GM12878 (cell line): ENCODE measurements around the gene IDH3B. TPM values are rescaled to one million over a fixed set of nuclear protein-coding genes. Genes with fewer than 3 reads are reported as not detected.

Source experiments
- ATAC-seq: fragments of 200-7000 bp; cut with Tn5 transposase; 3 replicates; pipeline ENCODE4 v1.9.1; 2020; ENCODE audit warnings: mild to moderate bottlenecking, moderate library complexity
- BruUV-seq: library from RNA; stranded (reverse); fragments of 400-500 nt; replicated peaks from 2 replicates; lab custom pipeline; 2021; lab: Mats Ljungman, UMichigan
- CTCF ChIA-PET: fragments of 300-600 bp; sonication (Branson Sonifier 250); formaldehyde crosslinking; extraction: SDS; loops from one replicate; lab custom pipeline; 2021; ENCODE audit warnings: inconsistent platforms; lab: Yijun Ruan, JAX
- POLR2A ChIA-PET: fragments of 350-600 bp; formaldehyde crosslinking; extraction: SDS; loops from one replicate; lab custom pipeline; 2021; ENCODE audit warnings: inconsistent platforms; lab: Charles Lee
- RAD21 ChIA-PET: fragments of 300-600 bp; sonication (Branson Sonifier 250); formaldehyde crosslinking; loops from one replicate; lab custom pipeline; 2023; ENCODE audit warnings: antibody characterized with exemption; ENCODE audit not compliant: unreplicated experiment; lab: Charles Lee
- SMC1A ChIA-PET: fragments of 300-600 bp; sonication (Branson Sonifier 250); formaldehyde crosslinking; loops from one replicate; lab custom pipeline; 2023; ENCODE audit not compliant: unreplicated experiment, uncharacterized antibody; lab: Charles Lee
- DNase-seq: peaks from one replicate; pipeline ENCODE4 v3.0.0-alpha.2; 2011; ENCODE audit warnings: low read depth, low spot score
- FAIRE-seq: peaks from 3 replicates; lab custom pipeline; 2011; peaks lifted over from hg19 to GRCh38; lab: Jason Lieb, UNC
- H2AFZ ChIP-seq: 2 replicates; pipeline ENCODE4 v1.6.0; 2011; ENCODE audit warnings: low read depth, low read length, control low read depth; ENCODE audit not compliant: control insufficient read depth
- H3K27ac ChIP-seq: 2 replicates; pipeline ENCODE4 v1.5.1; 2011; ENCODE audit warnings: control low read depth; ENCODE audit not compliant: control insufficient read depth, insufficient read depth
- H3K27me3 ChIP-seq, 2 experiments: replicated peaks in 1 of 2; 2 replicates each; pipeline versions ENCODE4 v1.6.0 to v1.6.1; 2011; ENCODE audit warnings: low read length in 1 of 2; ENCODE audit not compliant: control insufficient read depth in 2 of 2, insufficient read depth in 2 of 2
- H3K36me3 ChIP-seq, 2 experiments: 2 replicates each; pipeline ENCODE4 v1.5.1; 2011; ENCODE audit warnings: low read length in 1 of 2; ENCODE audit not compliant: control insufficient read depth in 2 of 2, insufficient read depth in 2 of 2
- H3K4me1 ChIP-seq: 2 replicates; pipeline ENCODE4 v1.6.1; 2011; ENCODE audit warnings: mild to moderate bottlenecking, low read length, moderate library complexity, mixed read lengths; ENCODE audit not compliant: control insufficient read depth, insufficient read depth
- H3K4me2 ChIP-seq: 2 replicates; pipeline ENCODE4 v1.6.0; 2011; ENCODE audit warnings: control low read depth; ENCODE audit not compliant: control insufficient read depth, insufficient read depth
- H3K4me3 ChIP-seq: fragments of 200-600 bp; sonication (generic); 2 replicates; pipeline ENCODE4 v1.5.1; 2016
- H3K79me2 ChIP-seq: 2 replicates; pipeline ENCODE4 v1.6.0; 2011; ENCODE audit warnings: low read length; ENCODE audit not compliant: control insufficient read depth, insufficient read depth
- H3K9ac ChIP-seq: 2 replicates; pipeline ENCODE4 v1.8.0; 2011; ENCODE audit warnings: low read length, control low read depth, mixed read lengths; ENCODE audit not compliant: control insufficient read depth, insufficient read depth
- H3K9me3 ChIP-seq: replicated peaks from 3 replicates; pipeline ENCODE4 v1.5.1; 2011; ENCODE audit warnings: mild to moderate bottlenecking, low read length; ENCODE audit not compliant: control insufficient read depth, insufficient read depth
- H4K20me1 ChIP-seq: 2 replicates; pipeline ENCODE4 v1.6.0; 2011; ENCODE audit not compliant: control insufficient read depth, insufficient read depth
- ATF7 ChIP-seq: fragments of 450-650 bp; IDR thresholded peaks from 2 replicates; pipeline ENCODE4 v1.6.1; 2016; ENCODE audit warnings: low read depth, mild to moderate bottlenecking
- CREM ChIP-seq: IDR thresholded peaks from 2 replicates; pipeline ENCODE4 v1.6.1; 2014; ENCODE audit warnings: antibody characterized with exemption, low read depth
- GATAD2B ChIP-seq: fragments of 450-650 bp; conservative IDR thresholded peaks from 2 replicates; pipeline ENCODE4 v1.6.1; 2017; ENCODE audit warnings: low read depth, mild to moderate bottlenecking, moderate library complexity
- MEF2A ChIP-seq: IDR thresholded peaks from 2 replicates; pipeline ENCODE4 v1.6.1; 2011; ENCODE audit warnings: low read depth, mild to moderate bottlenecking, low read length, moderate library complexity; ENCODE audit not compliant: insufficient read depth
- MTA3 ChIP-seq: IDR thresholded peaks from 2 replicates; pipeline ENCODE4 v1.6.1; 2012; ENCODE audit warnings: low read length, inconsistent platforms, borderline replicate concordance
- NRF1 ChIP-seq: conservative IDR thresholded peaks from 2 replicates; pipeline ENCODE4 v1.6.1; 2011; ENCODE audit warnings: mild to moderate bottlenecking, low read depth, low read length, improper control_type of control experiment
- PML ChIP-seq: IDR thresholded peaks from 2 replicates; pipeline ENCODE4 v1.6.1; 2012; ENCODE audit warnings: low read length, inconsistent platforms
- RAD51 ChIP-seq: fragments of 450-650 bp; IDR thresholded peaks from 2 replicates; pipeline ENCODE4 v1.6.1; 2016; ENCODE audit warnings: moderate library complexity, mild to moderate bottlenecking, inconsistent platforms
- RBBP5 ChIP-seq: fragments of 200-600 bp; sonication (generic); conservative IDR thresholded peaks from 2 replicates; pipeline ENCODE4 v1.6.1; 2016
- SMC3 ChIP-seq: IDR thresholded peaks from 2 replicates; pipeline ENCODE4 v1.6.1; 2011; ENCODE audit warnings: low read length, improper control_type of control experiment, borderline replicate concordance
- SREBF1 ChIP-seq: IDR thresholded peaks from 2 replicates; pipeline ENCODE4 v1.6.1; 2012; ENCODE audit warnings: mild to moderate bottlenecking, low read length
- STAT3 ChIP-seq: IDR thresholded peaks from 2 replicates; pipeline ENCODE4 v1.6.1; 2011; ENCODE audit warnings: low read depth, low read length, improper control_type of control experiment
- SUZ12 ChIP-seq: fragments of 200-600 bp; sonication (generic); IDR thresholded peaks from one replicate; pipeline ENCODE4 v1.6.1; 2018; ENCODE audit warnings: antibody characterized with exemption, mild to moderate bottlenecking; ENCODE audit not compliant: unreplicated experiment
- TAF1 ChIP-seq: IDR thresholded peaks from 2 replicates; pipeline ENCODE4 v1.6.1; 2011; ENCODE audit warnings: mild to moderate bottlenecking, low read depth, low read length, borderline replicate concordance
- TCF7 ChIP-seq: IDR thresholded peaks from 2 replicates; pipeline ENCODE4 v1.6.1; 2014; ENCODE audit warnings: antibody characterized with exemption, borderline replicate concordance
- ZSCAN29 ChIP-seq: fragments of 450-650 bp; IDR thresholded peaks from 2 replicates; pipeline ENCODE4 v1.6.1; 2017; ENCODE audit warnings: mild to moderate bottlenecking, moderate library complexity
- WGBS: methylation state at CpG from one replicate; pipeline ENCODE4 v1.1.6; 2016; ENCODE audit warnings: low lambda C conversion rate; ENCODE audit not compliant: insufficient replicate concordance, insufficient coverage; ENCODE audit errors: missing lambda C conversion rate; 5-methylcytosine and 5-hydroxymethylcytosine counted together
- in situ Hi-C: fragments of 300-500 bp; cut with MboI; formaldehyde crosslinking; loops from 9 replicates; pipeline ENCODE4 v1.14.3; 2018; ENCODE audit warnings: mixed read lengths
- intact Hi-C: fragments of 100-400 bp; cut with micrococcal nuclease; formaldehyde crosslinking; loops from one replicate; pipeline ENCODE4 v1.14.2; 2022; ENCODE audit not compliant: unreplicated experiment
- polyA plus RNA-seq, 11 experiments: library from polyadenylated mRNA; depleted of rRNA in 4 of 11; unstranded in 6 of 11; stranded (reverse) in 5 of 11; fragments of >200 nt; fragmentation: Nextera tagmentation in 4 of 11; fragmentation: Illumina TruSeq in 1 of 11; extraction: Ambion mirVana in 4 of 11; extraction: Trizol in 1 of 11; gene quantifications; 1 replicate in 1 of 11; 2 replicates in 10 of 11; pipeline versions ENCODE4 v1.2.1 to v1.2.3, GENCODE V29; 2011 to 2016; ENCODE audit warnings: inconsistent platforms in 2 of 11, missing spikeins in 2 of 11, low read depth in 1 of 11
- total RNA-seq, 4 experiments: library from RNA; depleted of rRNA in 3 of 4; stranded (reverse); fragments of >200 nt in 3 of 4; fragmentation: Illumina TruSeq in 1 of 4; extraction: Trizol in 1 of 4; gene quantifications; 2 replicates each; pipeline versions ENCODE4 v1.2.1 to v1.2.3, GENCODE V29; 2013 to 2021
- TF ChIP-seq, protein P1 (sequence below): fragments of 450-650 bp; IDR thresholded peaks from 2 replicates; pipeline ENCODE4 v1.6.1; 2016; ENCODE audit warnings: mild to moderate bottlenecking
- TF ChIP-seq, protein P2 (sequence below): IDR thresholded peaks from 2 replicates; pipeline ENCODE4 v1.6.1; 2011; ENCODE audit warnings: mild to moderate bottlenecking, low read depth, low read length, moderate library complexity; ENCODE audit not compliant: insufficient replicate concordance
- TF ChIP-seq, protein P3 (sequence below): IDR thresholded peaks from 2 replicates; pipeline ENCODE4 v1.6.1; 2011; ENCODE audit warnings: borderline replicate concordance, low read depth, mild to moderate bottlenecking, moderate library complexity, mixed read lengths, low read length; ENCODE audit not compliant: insufficient read depth; ENCODE audit errors: extremely low read length

IDH3B gene
- total and polyA plus RNA-seq, 10 of the 15 experiments (the other 5 are each of a cell fraction or from before 2014, with no cell fraction given): 65.3 to 177 (median 121) TPM

DNA sequence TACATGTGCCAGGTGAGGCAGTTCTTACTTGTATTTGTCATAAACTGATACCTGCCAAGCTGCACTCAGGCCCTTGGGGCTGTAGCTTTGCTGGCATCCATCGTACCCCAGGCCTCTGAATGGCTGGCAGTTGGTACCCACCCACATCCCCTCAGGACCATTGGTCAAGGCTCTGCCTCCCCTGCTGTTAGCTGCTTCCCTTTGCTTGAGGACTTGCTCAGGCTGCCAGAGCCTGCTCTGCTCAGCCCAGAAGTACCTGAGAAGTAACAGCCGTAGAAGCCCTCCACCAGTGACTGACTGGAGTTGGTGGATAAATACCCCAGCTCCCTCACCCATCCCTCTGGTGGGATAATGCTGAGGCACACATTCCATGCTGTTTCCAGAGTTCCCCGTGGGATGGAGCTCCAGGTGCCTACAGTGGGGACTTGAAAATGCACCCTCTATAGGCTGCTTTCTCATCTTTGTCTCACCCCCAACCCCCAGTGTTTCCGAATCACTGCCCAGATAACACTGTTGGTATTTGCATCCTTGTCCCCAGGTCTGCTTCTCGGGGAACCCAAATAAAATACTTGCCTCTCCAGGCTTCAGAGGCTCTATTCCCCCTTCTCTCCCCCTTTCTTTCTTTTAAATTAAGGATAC lies 35.9 kb upstream of the IDH3B start:
- BruUV-seq: no TSS peak
- H4K20me1 ChIP-seq: no peaks in the 10 kb centered on the region
- CTCF ChIA-PET: no interaction called here
- SMC1A ChIA-PET: no interaction called here
- H2AFZ ChIP-seq: no peak overlapping the region
- RAD21 ChIA-PET: no interaction called here
- DNase-seq (no peak), FAIRE-seq (no peak), ATAC-seq (no peak)
- no peak overlapping the region for H3K27ac ChIP-seq
- H3K4me2 ChIP-seq: no peak overlapping the region
- H3K79me2 ChIP-seq: no peaks in the 10 kb centered on the region
- H3K4me3 ChIP-seq: no peak overlapping the region
- no peaks in the 10 kb centered on the region for H3K4me1 ChIP-seq
- H3K36me3 ChIP-seq: no peaks in the 10 kb centered on the region
- POLR2A ChIA-PET: no interaction called here
- peaks cover 3 to 4% of the 10 kb centered on the region in 2 experiments for H3K27me3 ChIP-seq
- no peak overlapping the region for H3K9ac ChIP-seq
- in situ Hi-C loops (no loop called here), intact Hi-C loops (no loop called here)
- TF ChIP-seq MEF2A (no peak), CREM (no peak), RAD51 (no peak), STAT3 (no peak), ZSCAN29 (no peak), SMC3 (no peak), PML (no peak), MTA3 (no peak), ATF7 (no peak), SUZ12 (no peak), TAF1 (no peak), SREBF1 (no peak), NRF1 (no peak), GATAD2B (no peak), TCF7 (no peak), RBBP5 (no peak)
- TF ChIP-seq, protein P1, sequence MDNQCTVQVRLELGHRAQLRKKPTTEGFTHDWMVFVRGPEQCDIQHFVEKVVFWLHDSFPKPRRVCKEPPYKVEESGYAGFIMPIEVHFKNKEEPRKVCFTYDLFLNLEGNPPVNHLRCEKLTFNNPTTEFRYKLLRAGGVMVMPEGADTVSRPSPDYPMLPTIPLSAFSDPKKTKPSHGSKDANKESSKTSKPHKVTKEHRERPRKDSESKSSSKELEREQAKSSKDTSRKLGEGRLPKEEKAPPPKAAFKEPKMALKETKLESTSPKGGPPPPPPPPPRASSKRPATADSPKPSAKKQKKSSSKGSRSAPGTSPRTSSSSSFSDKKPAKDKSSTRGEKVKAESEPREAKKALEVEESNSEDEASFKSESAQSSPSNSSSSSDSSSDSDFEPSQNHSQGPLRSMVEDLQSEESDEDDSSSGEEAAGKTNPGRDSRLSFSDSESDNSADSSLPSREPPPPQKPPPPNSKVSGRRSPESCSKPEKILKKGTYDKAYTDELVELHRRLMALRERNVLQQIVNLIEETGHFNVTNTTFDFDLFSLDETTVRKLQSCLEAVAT: no peak
- TF ChIP-seq, protein P2, sequence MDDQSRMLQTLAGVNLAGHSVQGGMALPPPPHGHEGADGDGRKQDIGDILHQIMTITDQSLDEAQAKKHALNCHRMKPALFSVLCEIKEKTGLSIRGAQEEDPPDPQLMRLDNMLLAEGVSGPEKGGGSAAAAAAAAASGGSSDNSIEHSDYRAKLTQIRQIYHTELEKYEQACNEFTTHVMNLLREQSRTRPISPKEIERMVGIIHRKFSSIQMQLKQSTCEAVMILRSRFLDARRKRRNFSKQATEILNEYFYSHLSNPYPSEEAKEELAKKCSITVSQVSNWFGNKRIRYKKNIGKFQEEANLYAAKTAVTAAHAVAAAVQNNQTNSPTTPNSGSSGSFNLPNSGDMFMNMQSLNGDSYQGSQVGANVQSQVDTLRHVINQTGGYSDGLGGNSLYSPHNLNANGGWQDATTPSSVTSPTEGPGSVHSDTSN: no peak
- TF ChIP-seq, protein P3, sequence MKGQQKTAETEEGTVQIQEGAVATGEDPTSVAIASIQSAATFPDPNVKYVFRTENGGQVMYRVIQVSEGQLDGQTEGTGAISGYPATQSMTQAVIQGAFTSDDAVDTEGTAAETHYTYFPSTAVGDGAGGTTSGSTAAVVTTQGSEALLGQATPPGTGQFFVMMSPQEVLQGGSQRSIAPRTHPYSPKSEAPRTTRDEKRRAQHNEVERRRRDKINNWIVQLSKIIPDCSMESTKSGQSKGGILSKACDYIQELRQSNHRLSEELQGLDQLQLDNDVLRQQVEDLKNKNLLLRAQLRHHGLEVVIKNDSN: no peak
- 24% methylated on average over 5 of the region's 5 CpGs for WGBS
- H3K9me3 ChIP-seq: no peaks in the 10 kb centered on the region
